ENCODE measurements around the gene SLC22A1. TPM values are rescaled to one million over a fixed set of nuclear protein-coding genes. Genes with fewer than 3 reads are reported as not detected.

SLC22A1 gene
- total and polyA plus RNA-seq, 2 experiments from 2014 or later: 6.7 to 12.9 TPM

- Histone ChIP-seq H3K27me3 (no peaks in the 10 kb centered on the region), H3K36me3 (replicated peaks; ENCODE audit: insufficient read depth, low read depth) (peaks cover 4% of the 10 kb centered on the region), H3K9me3 (ENCODE audit: low read depth) (no peaks in the 10 kb centered on the region), H3K4me3 (no peak overlapping the region), H3K4me1 (ENCODE audit: insufficient read depth) (no peaks in the 10 kb centered on the region), H2AFZ (no peak overlapping the region), H3K79me2 (no peaks in the 10 kb centered on the region), H4K20me1 (ENCODE audit: insufficient read depth, poor library complexity, severe bottlenecking) (no peaks in the 10 kb centered on the region), H3K27ac (no peak overlapping the region), H3K4me2 (no peak overlapping the region), H3K9me2 (replicated peaks; ENCODE audit: insufficient read depth) (no peaks in the 10 kb centered on the region)
- DNase-seq (ENCODE audit: low spot score): no peak
- TF ChIP-seq EZH2phosphoT487 (IDR thresholded peaks at IDR 0.05; ENCODE audit: low read depth, severe bottlenecking, unreplicated experiment) (no peak), EZH2 (IDR thresholded peaks at IDR 0.05; ENCODE audit: borderline replicate concordance) (no peak), CTCF (IDR thresholded peaks at IDR 0.05; ENCODE audit: poor library complexity) (no peak)
- 95% methylated on average over 8 of the region's 8 CpGs for WGBS (ENCODE audit: low lambda C conversion rate, missing lambda C conversion rate)
Measured at GRCh38 chr6:160095146-160095845, 26.3 kb upstream of the SLC22A1 start.

DNA sequence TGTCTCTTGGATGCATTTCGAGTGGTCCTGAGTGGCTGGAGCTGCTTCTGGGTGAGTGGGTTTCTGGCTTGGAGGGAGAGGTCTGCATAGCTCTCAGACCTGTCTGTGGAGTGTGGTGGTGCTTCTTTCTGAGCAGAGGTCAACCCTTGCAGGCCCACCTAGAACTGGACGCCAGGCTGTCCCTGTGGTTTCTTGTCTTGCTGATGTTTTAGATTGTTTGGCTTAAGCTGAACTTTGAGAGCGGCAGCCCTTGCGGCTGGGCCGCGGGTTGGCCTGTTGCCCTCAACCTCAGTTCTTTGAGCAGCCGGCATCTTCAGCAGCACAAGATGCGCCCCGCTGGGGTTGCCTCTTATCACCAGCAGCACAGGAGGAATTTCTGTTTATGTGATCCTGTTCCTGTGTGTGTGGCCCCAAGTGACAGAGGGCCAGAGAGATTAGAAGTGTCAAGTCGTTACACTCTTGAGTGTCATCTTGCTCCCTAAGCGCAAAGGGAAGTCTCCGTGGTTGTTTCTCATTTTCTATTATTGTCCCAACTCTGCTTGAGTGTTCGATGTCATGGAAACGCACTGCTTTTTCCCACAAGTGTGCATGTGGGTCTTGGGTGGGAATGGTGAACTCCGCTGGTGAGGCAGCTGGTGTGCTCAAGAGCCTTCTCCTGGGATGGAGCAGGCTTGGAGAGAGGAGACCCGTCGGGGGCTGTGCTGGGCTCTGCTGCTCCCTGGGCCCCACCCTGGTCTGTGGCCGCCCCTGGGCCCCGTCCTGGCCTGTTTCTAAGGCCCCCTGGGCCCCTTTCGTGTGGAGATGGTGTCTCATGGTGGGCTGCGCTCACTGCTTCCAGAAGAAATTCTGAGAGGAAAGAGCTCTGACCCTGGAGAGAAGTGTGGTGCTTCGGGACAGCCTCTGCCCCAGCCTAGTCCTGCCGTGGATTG, 20.1 kb upstream of the SLC22A1 start:
- TF ChIP-seq EZH2 (IDR thresholded peaks at IDR 0.05; ENCODE audit: borderline replicate concordance) (no peak), EZH2phosphoT487 (IDR thresholded peaks at IDR 0.05; ENCODE audit: low read depth, severe bottlenecking, unreplicated experiment) (no peak), CTCF (IDR thresholded peaks at IDR 0.05; ENCODE audit: poor library complexity) (no peak)
- no peak overlapping the region for H3K4me2 ChIP-seq
- H2AFZ ChIP-seq: no peak overlapping the region
- H3K36me3 ChIP-seq (replicated peaks; ENCODE audit: insufficient read depth, low read depth): no peaks in the 10 kb centered on the region
- H3K9me2 ChIP-seq (replicated peaks; ENCODE audit: insufficient read depth): no peaks in the 10 kb centered on the region
- no peak overlapping the region for H3K4me3 ChIP-seq
- 94% methylated on average over 23 of the region's 23 CpGs for WGBS (ENCODE audit: low lambda C conversion rate, missing lambda C conversion rate)
- no peaks in the 10 kb centered on the region for H3K4me1 ChIP-seq (ENCODE audit: insufficient read depth)
- H3K27me3 ChIP-seq: no peaks in the 10 kb centered on the region
- no peaks in the 10 kb centered on the region for H4K20me1 ChIP-seq (ENCODE audit: insufficient read depth, poor library complexity, severe bottlenecking)
- H3K9me3 ChIP-seq (ENCODE audit: low read depth): no peaks in the 10 kb centered on the region
- DNase-seq (ENCODE audit: low spot score): no peak
- no peak overlapping the region for H3K27ac ChIP-seq
- no peaks in the 10 kb centered on the region for H3K79me2 ChIP-seq

GRCh38 chr6:160102399-160102798, 19.2 kb upstream of the SLC22A1 start:
- 98% methylated on average over 16 of the region's 16 CpGs for WGBS (ENCODE audit: low lambda C conversion rate, missing lambda C conversion rate)
- Histone ChIP-seq H3K27ac (no peak overlapping the region), H4K20me1 (ENCODE audit: insufficient read depth, poor library complexity, severe bottlenecking) (no peaks in the 10 kb centered on the region), H3K9me2 (replicated peaks; ENCODE audit: insufficient read depth) (no peaks in the 10 kb centered on the region), H3K4me2 (no peak overlapping the region), H3K4me3 (no peak overlapping the region), H2AFZ (no peak overlapping the region), H3K9me3 (ENCODE audit: low read depth) (no peaks in the 10 kb centered on the region), H3K4me1 (ENCODE audit: insufficient read depth) (no peaks in the 10 kb centered on the region), H3K27me3 (no peaks in the 10 kb centered on the region), H3K36me3 (replicated peaks; ENCODE audit: insufficient read depth, low read depth) (no peaks in the 10 kb centered on the region), H3K79me2 (no peaks in the 10 kb centered on the region)
- DNase-seq (ENCODE audit: low spot score): no peak
- TF ChIP-seq EZH2 (IDR thresholded peaks at IDR 0.05; ENCODE audit: borderline replicate concordance) (no peak), EZH2phosphoT487 (IDR thresholded peaks at IDR 0.05; ENCODE audit: low read depth, severe bottlenecking, unreplicated experiment) (no peak), CTCF (IDR thresholded peaks at IDR 0.05; ENCODE audit: poor library complexity) (no peak)
